HG03108 (cell line): ENCODE measurements around the gene APBA2.
"Not testable (repeated sequence)": the region's sequence is repeated elsewhere in the genome, so short reads cannot be mapped to it uniquely, and the experiment has no call there.

Experiments used
- ATAC-seq: cut with Tn5 transposase; IDR thresholded peaks from one replicate; pipeline ENCODE4 v1.9.1; 2021; ENCODE audit warnings: moderate library complexity; ENCODE audit not compliant: unreplicated experiment

Gene APBA2

GRCh38 chr15:28885630-28886430 is at the start of gene APBA2:
APBA2 (plus strand) TSS chr15:28885974; CDS start chr15:29053885, 167,911 bp downstream.
- ATAC-seq = no peak

- not testable (repeated sequence) for ATAC-seq
Observed at GRCh38 chr15:28840285-28840684, 45.5 kb upstream of the APBA2 start.

DNA sequence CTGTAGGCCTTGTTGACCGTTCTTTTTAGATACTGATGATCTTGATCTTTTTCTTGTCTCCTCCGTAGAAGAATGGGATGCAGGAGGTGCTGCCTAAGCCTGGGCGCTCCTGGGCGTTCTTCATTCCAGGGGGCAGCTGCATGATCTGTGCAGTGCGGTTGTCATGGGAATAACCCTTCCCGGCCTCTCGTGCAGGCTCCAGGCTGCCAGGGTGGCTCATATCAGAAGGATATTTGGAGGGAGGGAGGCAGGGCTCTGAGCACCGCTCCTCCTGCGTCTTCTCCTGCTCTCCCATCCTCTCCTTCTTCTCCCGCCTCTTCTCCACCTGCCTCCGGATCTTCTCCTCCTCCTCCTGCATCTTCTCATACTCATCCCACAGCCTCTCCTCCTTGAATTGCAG is 43.6 kb upstream of the APBA2 start:
- ATAC-seq = not testable (repeated sequence)

DNA sequence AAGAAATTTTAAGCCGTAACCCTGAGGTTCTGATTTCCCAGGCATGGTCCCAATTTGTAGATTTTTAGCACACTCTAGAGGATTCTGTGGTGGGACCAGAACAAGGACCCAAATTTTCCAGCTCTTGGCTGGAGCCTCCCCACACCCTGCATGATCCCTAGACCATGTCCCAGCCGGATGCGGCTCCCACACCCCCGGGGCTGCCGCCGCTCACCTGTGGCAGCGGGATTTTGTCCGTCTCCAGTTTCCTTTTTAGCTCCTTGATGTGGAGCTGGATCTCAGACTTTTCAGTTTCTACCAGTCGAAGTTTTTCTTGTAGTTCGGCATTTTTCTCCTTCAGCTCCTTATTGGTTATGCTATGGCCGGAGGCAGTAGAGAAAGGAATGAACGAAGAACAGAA is 42.3 kb upstream of the APBA2 start:
- not testable (repeated sequence) for ATAC-seq

GRCh38 chr15:28844147-28844546 is 41.6 kb upstream of the APBA2 start:
- ATAC-seq = not testable (repeated sequence)

DNA sequence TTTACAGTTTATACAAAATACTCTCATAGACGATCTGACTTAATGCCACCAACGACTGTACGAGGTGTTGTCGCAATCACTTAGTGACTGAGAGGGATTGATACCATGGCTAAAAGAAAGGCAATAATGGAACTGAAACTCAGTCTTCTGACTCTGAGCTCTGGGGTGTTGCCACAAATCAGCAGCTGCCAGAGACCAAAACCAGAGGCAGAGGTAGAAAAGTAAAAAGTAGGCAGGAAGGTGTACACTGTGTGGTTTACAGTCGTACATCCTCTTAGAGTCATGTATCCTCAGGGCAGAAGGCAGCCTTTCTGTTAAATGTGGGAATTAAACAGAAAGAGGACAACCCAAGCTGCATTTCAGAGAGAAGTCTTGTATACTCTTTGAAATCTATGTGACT is 38.5 kb upstream of the APBA2 start:
- ATAC-seq = not testable (repeated sequence)

- not testable (repeated sequence) for ATAC-seq
Observed at GRCh38 chr15:28847959-28848358, 37.8 kb upstream of the APBA2 start.

DNA sequence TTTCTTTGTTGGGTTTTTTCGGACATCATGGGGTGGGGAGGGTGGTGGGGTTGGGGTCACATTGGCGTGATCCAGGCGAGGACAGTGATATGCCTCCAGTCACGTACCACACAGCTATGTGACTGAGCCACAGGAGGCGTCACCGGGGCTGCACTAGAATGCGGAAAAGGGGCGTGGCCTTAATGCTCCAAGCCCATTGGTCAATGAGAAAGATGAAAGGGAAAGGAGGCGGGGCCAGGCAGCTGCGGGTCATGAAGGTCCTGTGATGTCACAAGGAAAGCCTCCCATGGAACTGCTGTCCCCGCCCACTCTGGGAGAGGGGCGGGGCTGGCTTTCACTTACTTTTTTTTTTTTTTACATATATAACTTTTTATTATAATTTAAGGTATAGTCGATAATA is 37.3 kb upstream of the APBA2 start, which contains the start of gene GOLGA6L7:
Gene GOLGA6L7 (minus strand): TSS at position 124 of the 400 bp plus-strand sequence. CDS start 95 bp downstream, at position 29.
- ATAC-seq = not testable (repeated sequence)

DNA sequence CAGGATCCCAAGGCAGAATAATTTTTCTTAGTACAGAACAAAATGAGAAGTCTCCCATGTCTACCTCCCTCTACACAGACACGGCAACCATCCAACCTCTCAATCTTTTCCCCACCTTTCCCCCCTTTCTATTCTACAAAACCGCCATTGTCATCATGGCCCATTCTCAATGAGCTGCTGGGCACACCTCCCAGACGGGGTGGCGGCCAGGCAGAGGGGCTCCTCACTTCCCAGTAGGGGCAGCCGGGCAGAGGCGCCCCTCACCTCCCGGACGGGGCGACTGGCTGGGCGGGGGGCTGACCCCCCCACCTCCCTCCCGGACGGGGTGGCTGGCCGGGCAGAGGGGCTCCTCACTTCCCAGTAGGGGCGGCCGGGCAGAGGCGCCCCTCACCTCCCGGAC is 36.5 kb upstream of the APBA2 start:
- not testable (repeated sequence) for ATAC-seq

DNA sequence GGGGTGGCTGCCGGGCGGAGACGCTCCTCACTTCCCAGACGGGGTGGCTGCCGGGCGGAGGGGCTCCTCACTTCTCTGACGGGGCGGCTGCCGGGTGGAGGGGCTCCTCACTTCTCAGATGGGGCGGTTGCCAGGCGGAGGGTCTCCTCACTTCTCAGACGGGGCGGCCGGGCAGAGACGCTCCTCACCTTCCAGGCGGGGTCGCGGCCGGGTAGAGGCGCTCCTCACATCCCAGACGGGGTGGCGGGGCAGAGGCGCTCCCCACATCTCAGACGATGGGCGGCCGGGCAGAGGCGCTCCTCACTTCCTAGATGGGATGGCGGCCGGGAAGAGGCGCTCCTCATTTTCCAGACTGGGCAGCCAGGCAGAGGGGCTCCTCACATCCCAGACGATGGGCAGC is 36.0 kb upstream of the APBA2 start:
- ATAC-seq = not testable (repeated sequence)

- ATAC-seq = not testable (repeated sequence)
Observed at GRCh38 chr15:28853654-28854053, 32.1 kb upstream of the APBA2 start.

DNA sequence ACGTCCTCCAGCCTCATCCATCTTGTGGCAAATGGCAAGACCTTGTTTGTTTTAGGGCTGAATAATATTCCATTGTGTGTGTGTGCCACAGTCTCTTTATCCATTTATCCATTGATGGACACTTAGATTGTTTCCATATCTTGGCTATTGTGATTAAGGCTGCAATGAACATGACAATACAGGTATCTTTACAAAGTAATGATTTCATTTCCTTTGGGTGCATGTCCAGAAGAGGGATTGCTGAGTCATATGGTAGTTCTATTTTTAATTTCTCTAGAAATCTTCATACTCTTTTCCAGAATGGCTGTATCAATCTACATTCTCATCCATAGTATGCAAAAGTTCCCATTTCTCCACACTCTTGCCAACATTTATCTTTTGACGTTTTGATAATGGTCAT is 31.2 kb upstream of the APBA2 start:
- not testable (repeated sequence) for ATAC-seq

GRCh38 chr15:28861031-28861534 is 24.7 kb upstream of the APBA2 start:
- ATAC-seq = no peak

- not testable (repeated sequence) for ATAC-seq
Observed at GRCh38 chr15:28861589-28862293, 24.0 kb upstream of the APBA2 start.

- no peak for ATAC-seq
Observed at GRCh38 chr15:28868744-28869345, 16.9 kb upstream of the APBA2 start.

- no peak for ATAC-seq
Observed at GRCh38 chr15:28871168-28871567, 14.6 kb upstream of the APBA2 start.

- ATAC-seq = no peak
Observed at GRCh38 chr15:28873006-28873405, 12.8 kb upstream of the APBA2 start.

DNA sequence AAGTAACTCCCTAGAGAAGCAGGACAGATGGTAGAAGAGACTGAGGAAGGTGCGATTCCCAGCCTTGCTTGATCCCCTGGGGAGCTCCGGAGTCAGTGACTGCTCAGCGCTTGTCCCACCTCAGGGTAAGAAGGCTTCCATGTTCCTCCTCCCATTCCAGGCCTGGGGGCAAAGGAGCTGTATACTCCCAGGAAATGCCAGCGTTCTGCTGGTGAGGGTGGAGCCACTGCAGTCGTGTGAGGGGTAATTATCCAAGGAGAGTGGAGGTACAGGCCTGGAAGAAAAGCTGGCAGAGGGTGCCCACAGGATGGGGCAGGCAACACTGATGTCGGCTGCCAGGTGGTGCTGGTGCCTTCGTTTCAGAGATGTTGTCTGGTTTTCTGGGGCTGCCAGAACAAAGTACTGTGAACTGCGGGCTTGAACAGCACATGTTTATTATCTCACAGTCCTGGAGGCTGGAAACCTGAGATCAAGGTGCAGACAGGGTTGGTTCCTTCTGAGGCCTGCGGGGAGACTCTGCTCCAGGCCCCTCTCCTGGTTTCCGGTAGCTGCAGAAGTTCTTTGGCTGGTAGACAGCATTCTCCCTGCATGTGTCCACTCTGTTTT is 12.1 kb upstream of the APBA2 start:
- ATAC-seq = no peak

- ATAC-seq = no peak
Observed at GRCh38 chr15:28875461-28876000, 10.2 kb upstream of the APBA2 start.

- ATAC-seq = no peak
Observed at GRCh38 chr15:28876131-28876844, 9.5 kb upstream of the APBA2 start.
